Effector memory CD8-positive, alpha-beta T cell (primary cell): ENCODE data around the gene HPS5.
"Not testable (repeated sequence)": the region's sequence is repeated elsewhere in the genome, so short reads cannot be mapped to it uniquely, and the experiment has no call there.

ENCODE experiments used
- ATAC-seq: fragments of 150-1000 bp; cut with Tn5 transposase; replicated peaks from 2 replicates; pipeline ENCODE4 v1.10.0; 2021; ENCODE audit warnings: mild to moderate bottlenecking, moderate library complexity
- DNase-seq, 3 experiments: peaks; one replicate each; pipeline ENCODE4 v3.0.0; 2021
- H3K27ac Mint-ChIP-seq, 2 donors: one replicate each; pipeline ENCODE4 v1.8.0; 2022; ENCODE audit warnings: mild to moderate bottlenecking in 2 of 2, mixed read lengths in 2 of 2, moderate library complexity in 2 of 2
- H3K27me3 Mint-ChIP-seq, 2 donors: one replicate each; pipeline ENCODE4 v1.8.0; 2022; ENCODE audit warnings: mixed read lengths in 2 of 2
- H3K36me3 Mint-ChIP-seq: one replicate; pipeline ENCODE4 v1.8.0; 2022; ENCODE audit warnings: mild to moderate bottlenecking, moderate library complexity, mixed read lengths; ENCODE audit not compliant: insufficient read depth
- H3K4me1 Mint-ChIP-seq, 2 donors: one replicate each; pipeline ENCODE4 v1.8.0; 2022; ENCODE audit warnings: low read depth in 2 of 2, mixed read lengths in 2 of 2
- H3K4me3 Mint-ChIP-seq, 2 donors: one replicate each; pipeline ENCODE4 v1.8.0; 2022; ENCODE audit warnings: mild to moderate bottlenecking in 2 of 2, mixed read lengths in 2 of 2, moderate library complexity in 2 of 2
- H3K9me3 Mint-ChIP-seq, 2 donors: one replicate each; pipeline ENCODE4 v1.8.0; 2022; ENCODE audit warnings: mixed read lengths in 2 of 2

The HPS5 gene

DNA sequence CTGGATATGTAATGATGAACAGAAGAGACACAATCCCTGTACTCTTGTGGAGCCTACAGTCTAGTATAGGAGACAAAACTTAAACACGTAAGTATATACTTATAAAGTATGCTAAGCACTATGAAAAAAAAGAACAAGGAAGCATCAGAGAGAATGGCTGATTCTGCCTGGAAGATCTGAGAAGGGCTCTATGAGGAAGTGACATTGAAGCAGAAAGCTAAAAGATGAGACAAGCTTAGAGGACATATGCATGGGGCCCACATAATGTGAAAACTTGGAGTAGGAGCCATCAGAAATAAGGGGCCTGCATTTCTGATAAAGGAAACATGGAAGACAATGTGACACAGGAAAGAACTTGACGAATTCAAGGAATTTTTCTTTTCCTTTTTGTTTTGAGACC is 39.3 kb downstream of the HPS5 start:
- Mint-ChIP-seq H3K27ac (peak overlapping the region in 1 of 2 donors; percentile 93), H3K9me3 (no peaks in the 10 kb centered on the region), H3K36me3 (peaks cover 33% of the 10 kb centered on the region), H3K4me3 (no peak overlapping the region), H3K27me3 (no peaks in the 10 kb centered on the region), H3K4me1 (peaks cover 8 to 16% of the 10 kb centered on the region in 2 donors)
- ATAC-seq (no peak), DNase-seq (no peak)

DNA sequence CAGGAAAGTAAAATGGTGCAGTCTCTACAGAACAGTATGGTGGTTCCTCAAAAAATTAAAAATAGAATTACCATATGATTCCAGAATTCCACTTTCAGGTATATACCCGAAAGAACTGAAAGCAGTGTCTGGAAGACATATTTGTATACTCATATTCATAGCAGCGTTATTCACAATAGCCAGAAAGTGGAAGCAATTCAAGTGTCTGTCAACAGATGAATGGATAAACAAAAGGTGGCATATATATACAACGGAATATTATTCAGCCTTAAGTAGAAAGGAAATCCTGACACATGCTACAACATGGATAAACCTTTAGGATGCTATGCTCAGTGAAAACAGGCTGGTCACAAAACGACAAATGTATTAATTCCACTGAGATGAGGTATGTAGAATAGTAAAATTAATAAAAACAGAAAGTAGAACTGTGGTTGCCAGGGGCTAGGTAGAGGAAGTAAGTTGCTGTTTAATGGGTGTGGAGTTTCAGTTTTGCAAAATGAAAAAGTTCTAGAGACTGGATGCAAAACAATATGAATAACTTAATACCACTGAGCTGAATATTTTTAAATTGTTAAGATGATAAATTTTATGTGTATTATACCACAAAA is 41.4 kb downstream of the HPS5 start:
- Mint-ChIP-seq H3K36me3 (peaks cover 22% of the 10 kb centered on the region), H3K27ac (peak overlapping the region; percentile 27 to 93), H3K4me1 (peaks cover 8 to 16% of the 10 kb centered on the region in 2 donors), H3K4me3 (peak overlapping the region; percentile 37 to 73), H3K9me3 (no peaks in the 10 kb centered on the region), H3K27me3 (no peaks in the 10 kb centered on the region)
- DNase-seq (no peak), ATAC-seq (peak; percentile 69)

DNA sequence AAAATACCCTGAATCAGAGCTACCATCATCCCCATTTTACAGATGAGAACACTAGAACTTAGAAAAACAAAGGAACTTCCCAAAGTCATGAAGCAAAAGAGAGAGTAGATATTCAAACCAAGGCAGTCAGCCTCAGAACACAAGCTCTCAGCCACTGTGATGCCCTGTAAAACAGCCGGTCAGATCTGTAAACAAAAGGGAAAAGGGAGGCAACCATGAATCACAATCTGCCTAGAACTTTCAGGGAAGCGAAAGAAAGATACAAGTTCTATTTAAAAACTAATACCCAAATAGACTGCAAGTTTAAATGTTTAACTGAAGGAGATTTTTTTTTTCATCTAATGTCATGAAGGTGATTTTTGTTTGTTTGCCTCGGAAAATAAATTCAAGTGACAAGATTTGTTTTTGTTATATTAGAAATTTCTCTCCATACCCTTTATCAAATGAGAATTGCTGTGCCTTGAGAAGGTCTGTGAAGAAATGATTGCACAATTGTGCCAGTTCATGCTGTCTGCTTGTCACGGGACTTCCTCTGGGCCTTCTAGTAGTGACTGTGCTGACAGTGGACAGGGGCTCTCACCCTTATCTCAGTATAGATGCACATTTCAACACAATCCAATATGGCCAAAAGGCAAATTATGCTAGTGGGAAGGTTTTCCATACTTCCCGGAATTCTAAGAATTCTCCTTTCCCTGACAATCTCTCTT is 44.2 kb downstream of the HPS5 start:
- Mint-ChIP-seq H3K27me3 (no peaks in the 10 kb centered on the region), H3K4me3 (no peak overlapping the region), H3K27ac (peak overlapping the region in 1 of 2 donors; percentile 28), H3K36me3 (peaks cover 7% of the 10 kb centered on the region), H3K9me3 (no peaks in the 10 kb centered on the region), H3K4me1 (peaks cover 8 to 16% of the 10 kb centered on the region in 2 donors)
- ATAC-seq (no peak), DNase-seq (no peak)

DNA sequence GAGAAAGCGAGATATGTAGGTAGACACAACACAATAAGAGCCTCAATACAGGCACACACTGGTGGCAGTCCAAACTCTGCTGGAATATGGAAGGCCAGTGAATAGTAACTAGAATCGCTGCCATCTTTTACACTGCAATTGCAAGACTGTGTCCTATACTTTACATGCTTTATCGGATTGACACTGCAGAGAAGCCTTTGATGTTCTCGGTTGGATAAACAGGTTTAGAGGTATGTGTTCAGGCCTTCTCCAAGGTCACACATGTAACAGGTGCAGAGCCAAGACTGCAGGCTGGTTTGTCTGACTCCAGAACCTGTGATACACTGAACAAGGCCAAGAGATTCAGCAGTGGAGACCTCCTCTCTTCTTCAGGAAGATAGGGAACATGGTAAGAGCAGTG is 50.7 kb downstream of the HPS5 start:
- DNase-seq (no peak), ATAC-seq (no peak)
- peaks cover 5 to 6% of the 10 kb centered on the region in 2 donors for H3K4me1 Mint-ChIP-seq

DNA sequence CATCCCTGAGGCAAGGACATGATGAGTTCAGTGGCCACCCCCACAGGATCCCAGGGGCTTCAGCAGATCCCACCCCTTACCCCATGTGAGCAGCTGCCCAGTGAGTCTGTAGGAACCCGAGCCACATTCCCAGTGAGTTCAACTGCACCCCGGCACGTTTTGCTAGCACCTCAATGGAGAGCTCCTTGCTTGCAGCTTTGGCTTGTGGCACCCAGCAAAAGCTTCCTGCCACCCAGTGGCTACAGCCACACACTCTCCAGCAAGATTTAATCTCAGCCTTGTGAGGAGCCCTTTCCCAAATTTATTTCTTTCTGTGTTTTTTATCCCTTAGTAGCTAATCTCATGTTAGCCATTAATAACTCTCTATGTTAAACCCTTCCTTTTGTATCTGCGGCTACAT is 51.8 kb downstream of the HPS5 start:
- peaks cover 6 to 8% of the 10 kb centered on the region in 2 donors for H3K4me1 Mint-ChIP-seq
- no peaks in the 10 kb centered on the region for H3K27me3 Mint-ChIP-seq
- H3K27ac Mint-ChIP-seq: no peak overlapping the region
- DNase-seq (no peak), ATAC-seq (no peak)
- H3K4me3 Mint-ChIP-seq: no peak overlapping the region
- H3K9me3 Mint-ChIP-seq: no peaks in the 10 kb centered on the region
- no peaks in the 10 kb centered on the region for H3K36me3 Mint-ChIP-seq

More for the DNA sequence above, 50.7 kb downstream of the HPS5 start:
- no peak overlapping the region for H3K4me3 Mint-ChIP-seq
- H3K9me3 Mint-ChIP-seq: no peaks in the 10 kb centered on the region
- H3K27me3 Mint-ChIP-seq: no peaks in the 10 kb centered on the region
- H3K36me3 Mint-ChIP-seq: no peaks in the 10 kb centered on the region
- no peak overlapping the region for H3K27ac Mint-ChIP-seq

DNA sequence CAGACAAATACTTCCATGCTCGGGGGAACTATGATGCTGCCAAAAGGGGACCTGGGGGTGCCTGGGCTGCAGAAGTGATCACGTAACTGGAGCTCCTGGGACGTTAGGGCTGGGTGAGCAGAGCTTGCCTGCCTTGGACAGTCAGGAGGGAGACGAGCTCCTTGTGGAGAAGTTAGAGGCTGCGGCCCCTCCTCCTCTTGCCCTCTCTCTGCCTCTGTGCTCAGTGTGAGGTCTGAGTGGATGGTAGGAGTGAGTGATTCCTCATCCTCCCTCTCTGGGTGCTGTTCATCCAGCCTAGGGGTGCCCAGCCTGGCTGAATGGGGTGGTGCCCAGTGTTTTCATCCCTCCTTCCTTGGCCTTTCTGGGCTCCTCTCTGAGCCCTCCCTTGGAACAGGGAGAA is 52.7 kb downstream of the HPS5 start:
- H3K27ac Mint-ChIP-seq, H3K4me3 Mint-ChIP-seq, H3K27me3 Mint-ChIP-seq, ATAC-seq, H3K36me3 Mint-ChIP-seq, DNase-seq, H3K9me3 Mint-ChIP-seq: not testable (repeated sequence)
- peaks cover 6 to 12% of the 10 kb centered on the region in 2 donors for H3K4me1 Mint-ChIP-seq

DNA sequence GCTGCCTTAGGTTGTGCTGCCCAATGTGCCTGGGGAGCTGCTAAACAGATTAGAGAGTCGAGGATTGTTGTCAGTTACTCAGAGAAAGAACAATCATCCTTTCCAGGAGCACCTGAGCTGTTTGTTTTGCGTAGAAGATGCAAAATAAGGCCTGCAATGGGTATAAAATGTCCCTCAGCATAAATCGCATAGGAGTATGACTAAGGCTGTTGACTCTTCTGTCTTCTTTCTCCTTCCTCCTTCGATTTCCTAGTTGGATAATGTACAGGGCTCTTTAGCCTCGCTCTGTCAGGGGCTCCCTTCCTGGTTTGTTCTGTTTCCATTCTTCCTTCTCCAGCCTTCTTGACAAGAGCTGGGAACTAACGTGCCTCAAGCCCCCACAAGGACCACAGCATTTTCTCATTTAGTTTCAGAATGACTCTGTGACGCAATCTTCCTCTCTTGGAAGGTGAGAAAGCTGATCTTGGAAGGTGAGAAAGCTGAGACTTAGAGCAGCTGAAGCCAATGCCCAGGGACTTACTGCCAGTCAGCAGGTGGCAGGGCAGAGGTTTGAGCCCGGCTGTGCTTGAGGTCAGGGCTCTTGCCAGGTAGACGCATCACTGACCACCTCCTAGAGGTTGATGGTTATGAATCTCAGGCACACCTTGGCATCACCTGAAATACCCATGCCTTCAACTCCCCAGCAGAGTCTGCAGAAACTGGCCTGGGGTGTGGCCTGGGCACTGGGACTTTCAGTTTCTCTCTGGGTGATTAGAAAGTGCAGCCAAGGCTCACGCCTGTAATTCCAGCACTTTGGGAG is 54.4 kb downstream of the HPS5 start:
- peaks cover 6 to 12% of the 10 kb centered on the region in 2 donors for H3K4me1 Mint-ChIP-seq
- peak overlapping the region; percentile 73 to 81 for H3K4me3 Mint-ChIP-seq
- peak; percentile 72 for ATAC-seq
- H3K9me3 Mint-ChIP-seq, DNase-seq, H3K36me3 Mint-ChIP-seq, H3K27me3 Mint-ChIP-seq: not testable (repeated sequence)
- H3K27ac Mint-ChIP-seq: peak overlapping the region; percentile 90 to 95

DNA sequence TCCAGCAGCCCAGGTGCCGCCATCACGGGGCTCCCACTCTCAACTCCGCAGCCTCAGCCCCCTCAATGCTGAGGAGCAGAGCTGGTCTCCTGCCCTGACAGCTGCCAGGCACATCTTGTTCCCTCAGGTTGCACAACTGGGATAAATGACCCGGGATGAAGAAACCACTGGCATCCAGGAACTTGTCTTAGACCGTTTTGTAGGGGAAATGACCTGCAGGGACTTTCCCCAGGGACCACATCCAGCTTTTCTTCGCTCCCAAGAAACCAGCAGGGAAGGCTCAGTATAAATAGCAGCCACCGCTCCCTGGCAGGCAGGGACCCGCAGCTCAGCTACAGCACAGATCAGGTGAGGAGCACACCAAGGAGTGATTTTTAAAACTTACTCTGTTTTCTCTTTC is 56.0 kb downstream of the HPS5 start, which contains the start of gene SAA1:
Gene SAA1 (plus strand): TSS at position 316 of the 400 bp plus-strand sequence. CDS start 624 bp downstream, outside the sequence.
- Mint-ChIP-seq H3K36me3 (no peaks in the 10 kb centered on the region), H3K9me3 (no peaks in the 10 kb centered on the region), H3K27me3 (no peaks in the 10 kb centered on the region), H3K27ac (peak within 1 kb of the TSS in 1 of 2 donors; percentile 32), H3K4me1 (peaks cover 6 to 12% of the 10 kb centered on the region in 2 donors), H3K4me3 (no peak within 1 kb of the TSS)
- no peak for ATAC-seq
- no peak for DNase-seq

DNA sequence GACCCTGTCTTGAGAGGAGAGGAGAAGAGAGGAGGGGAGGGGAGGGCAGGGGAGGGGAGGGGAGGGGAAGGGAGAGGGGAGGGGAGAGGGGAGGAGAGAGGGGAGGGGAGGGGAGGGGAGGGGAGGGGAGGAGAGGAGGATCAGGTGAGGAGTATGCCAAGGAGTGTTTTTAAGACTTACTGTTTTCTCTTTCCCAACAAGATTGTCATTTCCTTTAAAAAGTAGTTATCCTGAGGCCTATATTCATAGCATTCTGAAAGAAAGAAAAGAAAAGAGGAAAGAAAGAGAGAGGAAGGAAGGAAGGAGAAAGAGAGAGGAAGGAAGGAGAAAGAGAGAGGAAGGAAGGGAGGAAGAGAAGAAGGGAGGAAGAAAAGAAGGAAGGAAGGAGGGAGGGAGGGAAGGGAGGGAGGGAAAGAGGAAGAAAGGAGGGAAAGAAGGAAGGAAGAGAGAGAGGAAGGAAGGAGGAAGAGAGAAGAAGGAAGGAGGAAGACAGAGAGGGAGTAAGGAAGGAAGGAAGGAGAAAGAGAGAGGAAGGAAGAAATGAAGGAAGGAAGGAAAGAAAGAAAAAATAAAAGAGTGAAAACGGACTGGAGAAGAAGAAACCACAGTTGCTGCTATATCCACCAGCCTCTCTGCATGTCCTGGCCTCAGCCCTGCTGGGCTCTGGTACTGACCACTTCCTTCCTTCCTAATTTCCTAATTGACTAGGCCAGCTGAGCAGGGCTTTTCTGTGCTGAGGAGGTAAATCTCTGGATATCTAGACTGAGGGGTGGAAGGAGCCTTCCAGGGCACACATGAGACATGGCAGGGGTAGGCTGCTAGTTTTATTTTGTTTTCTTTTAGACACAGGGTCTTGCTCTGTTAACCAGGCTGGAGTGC is 57.0 kb downstream of the HPS5 start:
- H3K36me3 Mint-ChIP-seq: no peaks in the 10 kb centered on the region
- peak overlapping the region in 1 of 2 donors; percentile 32 for H3K27ac Mint-ChIP-seq
- no peaks in the 10 kb centered on the region for H3K9me3 Mint-ChIP-seq
- no peaks in the 10 kb centered on the region for H3K27me3 Mint-ChIP-seq
- ATAC-seq: no peak
- peaks cover 6 to 12% of the 10 kb centered on the region in 2 donors for H3K4me1 Mint-ChIP-seq
- no peak overlapping the region for H3K4me3 Mint-ChIP-seq
- DNase-seq: no peak

DNA sequence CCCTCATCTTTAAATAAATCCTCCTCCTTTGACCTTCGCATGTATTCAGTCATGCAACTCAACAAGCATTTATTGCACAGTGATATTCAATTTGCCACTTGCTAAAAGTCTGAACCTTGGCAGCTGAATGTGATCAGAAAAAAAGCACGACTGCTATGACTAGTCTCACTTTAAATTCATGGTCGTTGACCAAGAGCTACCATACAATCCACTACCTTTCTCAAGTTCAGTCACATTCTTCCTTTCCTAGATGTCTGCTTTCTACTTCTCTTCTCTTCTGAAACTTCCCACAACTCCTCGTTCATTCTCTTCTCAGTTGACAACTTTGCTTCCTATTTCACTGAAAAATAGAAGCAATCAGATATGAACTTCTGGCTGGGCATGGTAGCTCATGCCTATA is 57.9 kb downstream of the HPS5 start:
- no peaks in the 10 kb centered on the region for H3K27me3 Mint-ChIP-seq
- H3K4me1 Mint-ChIP-seq: peaks cover 6 to 12% of the 10 kb centered on the region in 2 donors
- no peaks in the 10 kb centered on the region for H3K9me3 Mint-ChIP-seq
- no peaks in the 10 kb centered on the region for H3K36me3 Mint-ChIP-seq
- DNase-seq (no peak), ATAC-seq (no peak)
- H3K27ac Mint-ChIP-seq: no peak overlapping the region
- H3K4me3 Mint-ChIP-seq: no peak overlapping the region

DNA sequence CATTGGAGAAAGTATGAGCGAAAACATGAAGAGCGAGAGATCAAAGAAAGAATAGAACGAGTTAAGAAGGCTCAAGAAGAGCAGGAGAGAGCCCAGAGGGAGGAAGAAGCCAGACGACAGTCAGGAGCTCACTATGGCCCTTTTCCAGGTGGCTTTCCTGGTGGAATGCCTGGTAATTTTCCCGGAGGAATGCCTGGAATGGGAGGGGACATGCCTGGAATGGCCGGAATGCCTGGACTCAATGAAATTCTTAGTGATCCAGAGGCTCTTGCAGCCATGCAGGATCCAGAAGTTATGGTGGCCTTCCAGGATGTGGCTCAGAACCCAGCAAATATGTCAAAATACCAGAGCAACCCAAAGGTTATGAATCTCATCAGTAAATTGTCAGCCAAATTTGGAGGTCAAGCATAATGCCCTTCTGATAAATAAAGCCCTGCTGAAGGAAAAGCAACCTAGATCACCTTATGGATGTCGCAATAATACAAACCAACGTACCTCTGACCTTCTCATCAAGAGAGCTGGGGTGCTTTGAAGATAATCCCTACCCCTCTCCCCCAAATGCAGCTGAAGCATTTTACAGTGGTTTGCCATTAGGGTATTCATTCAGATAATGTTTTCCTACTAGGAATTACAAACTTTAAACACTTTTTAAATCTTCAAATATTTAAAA is 59.1 kb downstream of the HPS5 start:
- not testable (repeated sequence) for DNase-seq, H3K9me3 Mint-ChIP-seq, H3K27me3 Mint-ChIP-seq, H3K36me3 Mint-ChIP-seq, H3K4me3 Mint-ChIP-seq, ATAC-seq, H3K27ac Mint-ChIP-seq
- peaks cover 3 to 12% of the 10 kb centered on the region in 2 donors for H3K4me1 Mint-ChIP-seq

DNA sequence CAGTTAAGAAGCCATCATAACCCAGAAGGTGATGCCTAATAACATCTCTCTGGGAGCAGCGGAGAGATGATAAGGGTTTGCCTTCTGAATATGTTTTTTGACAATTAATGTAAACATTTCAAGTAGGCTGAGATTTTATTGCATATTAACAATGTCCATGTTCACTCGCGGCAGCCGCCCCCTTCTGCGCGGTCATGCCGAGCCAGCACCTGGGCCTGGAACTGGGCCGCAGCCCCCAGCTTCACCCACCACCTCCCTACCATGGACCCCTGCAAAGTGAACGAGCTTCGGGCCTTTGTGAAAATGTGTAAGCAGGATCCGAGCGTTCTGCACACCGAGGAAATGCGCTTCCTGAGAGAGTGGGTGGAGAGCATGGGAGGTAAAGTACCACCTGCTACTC is 60.2 kb downstream of the HPS5 start:
- Mint-ChIP-seq H3K4me3 (no peak overlapping the region), H3K27ac (no peak overlapping the region), H3K27me3 (no peaks in the 10 kb centered on the region), H3K36me3 (no peaks in the 10 kb centered on the region), H3K9me3 (no peaks in the 10 kb centered on the region), H3K4me1 (peaks cover 0 to 7% of the 10 kb centered on the region in 2 donors)
- ATAC-seq: no peak
- DNase-seq: no peak
